ENCODE data around the gene PROKR2. TPM values are rescaled to one million over a fixed set of nuclear protein-coding genes. Genes with fewer than 3 reads are reported as not detected.

Gene PROKR2
- total RNA-seq, 3 donors from 2014 or later = not detected

DNA sequence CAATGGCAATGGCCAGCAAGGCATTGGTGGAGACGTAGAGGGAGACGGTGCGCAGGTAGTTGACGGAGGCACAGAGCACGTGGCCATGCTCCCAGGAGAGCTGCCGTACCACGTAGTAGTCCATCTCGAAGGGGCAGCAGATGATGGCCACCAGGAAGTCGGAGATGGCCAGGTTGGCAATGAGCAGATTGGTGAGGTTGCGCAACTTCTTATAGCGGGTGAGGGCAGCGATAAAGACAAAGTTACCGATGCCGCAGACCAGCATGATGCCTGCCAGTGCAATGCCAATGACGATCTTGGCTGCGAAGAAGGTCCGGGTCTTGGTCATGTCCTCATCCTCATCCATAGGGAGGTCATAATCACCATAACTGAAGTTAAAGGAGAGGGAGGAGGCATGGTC lies 2.8 kb downstream of the PROKR2 start:
- Histone ChIP-seq H3K27ac (no peak overlapping the region), H3K4me1 (no peaks in the 10 kb centered on the region), H3K36me3 (no peaks in the 10 kb centered on the region), H3K9me3 (peaks cover 1 to 14% of the 10 kb centered on the region in 2 donors), H3K27me3 (peaks cover 0 to 45% of the 10 kb centered on the region in 2 donors), H3K4me3 (no peak overlapping the region)
- no peak for DNase-seq (ENCODE audit: low spot score in 2 of 2)
- TF ChIP-seq, protein P1, sequence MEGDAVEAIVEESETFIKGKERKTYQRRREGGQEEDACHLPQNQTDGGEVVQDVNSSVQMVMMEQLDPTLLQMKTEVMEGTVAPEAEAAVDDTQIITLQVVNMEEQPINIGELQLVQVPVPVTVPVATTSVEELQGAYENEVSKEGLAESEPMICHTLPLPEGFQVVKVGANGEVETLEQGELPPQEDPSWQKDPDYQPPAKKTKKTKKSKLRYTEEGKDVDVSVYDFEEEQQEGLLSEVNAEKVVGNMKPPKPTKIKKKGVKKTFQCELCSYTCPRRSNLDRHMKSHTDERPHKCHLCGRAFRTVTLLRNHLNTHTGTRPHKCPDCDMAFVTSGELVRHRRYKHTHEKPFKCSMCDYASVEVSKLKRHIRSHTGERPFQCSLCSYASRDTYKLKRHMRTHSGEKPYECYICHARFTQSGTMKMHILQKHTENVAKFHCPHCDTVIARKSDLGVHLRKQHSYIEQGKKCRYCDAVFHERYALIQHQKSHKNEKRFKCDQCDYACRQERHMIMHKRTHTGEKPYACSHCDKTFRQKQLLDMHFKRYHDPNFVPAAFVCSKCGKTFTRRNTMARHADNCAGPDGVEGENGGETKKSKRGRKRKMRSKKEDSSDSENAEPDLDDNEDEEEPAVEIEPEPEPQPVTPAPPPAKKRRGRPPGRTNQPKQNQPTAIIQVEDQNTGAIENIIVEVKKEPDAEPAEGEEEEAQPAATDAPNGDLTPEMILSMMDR (IDR thresholded peaks at IDR 0.05) = no peak
- TF ChIP-seq POLR2A (IDR thresholded peaks at IDR 0.05) (no peak), POLR2AphosphoS5 (IDR thresholded peaks at IDR 0.05) (no peak)
- intact Hi-C loops (cut with DNase I; ENCODE audit: low total_unique reads) = no loop called here

DNA sequence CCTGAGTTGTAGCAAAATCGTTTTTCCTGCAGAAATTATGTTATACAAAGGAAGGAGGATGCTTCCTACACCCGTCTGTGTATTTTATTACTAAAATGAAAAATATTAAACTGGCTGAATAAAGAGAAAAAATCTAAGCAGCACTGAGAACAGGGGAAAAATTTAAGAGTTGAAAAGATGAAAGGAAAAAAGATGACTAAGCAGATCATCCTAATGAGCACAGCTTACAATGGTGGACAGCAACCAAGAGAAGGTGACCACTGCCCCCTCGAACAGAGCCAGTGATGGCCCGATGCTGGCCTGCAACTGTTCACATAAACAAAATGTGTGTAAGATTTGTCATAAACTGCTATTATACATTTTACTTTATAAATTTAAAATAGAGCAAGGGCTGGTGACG lies 4.2 kb downstream of the PROKR2 start:
- no peak overlapping the region for H3K27ac ChIP-seq
- H3K9me3 ChIP-seq = peaks cover 10 to 28% of the 10 kb centered on the region in 2 donors
- H3K27me3 ChIP-seq = peaks cover 0 to 36% of the 10 kb centered on the region in 2 donors
- intact Hi-C loops (cut with DNase I; ENCODE audit: low total_unique reads) = no loop called here
- H3K36me3 ChIP-seq = no peaks in the 10 kb centered on the region
- DNase-seq (ENCODE audit: low spot score in 2 of 2) = no peak
- TF ChIP-seq, protein P1 (IDR thresholded peaks at IDR 0.05) = no peak
- no peak for TF ChIP-seq POLR2AphosphoS5 (IDR thresholded peaks at IDR 0.05)
- no peak for TF ChIP-seq POLR2A (IDR thresholded peaks at IDR 0.05)
- no peaks in the 10 kb centered on the region for H3K4me1 ChIP-seq
- H3K4me3 ChIP-seq = no peak overlapping the region

DNA sequence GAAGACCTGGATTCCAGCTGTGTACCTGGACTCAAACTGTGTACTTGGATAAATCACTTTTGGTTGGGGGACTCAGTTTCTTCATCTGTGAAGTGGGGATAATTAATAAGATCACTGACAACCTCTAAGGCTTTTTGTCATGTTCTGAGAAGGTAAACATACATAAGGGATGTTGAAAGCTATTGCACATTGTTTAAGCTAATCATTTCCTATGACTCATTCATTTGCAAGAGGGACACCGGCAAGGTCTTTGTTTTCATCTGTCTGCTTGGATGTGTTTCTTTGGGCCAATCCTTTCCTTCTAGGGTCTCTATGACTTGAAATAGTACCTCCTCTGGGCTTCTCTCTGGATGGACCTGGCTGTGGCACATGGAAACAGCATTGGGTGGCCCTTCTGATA lies 6.8 kb downstream of the PROKR2 start:
- DNase-seq (ENCODE audit: low spot score in 2 of 2) = no peak
- Histone ChIP-seq H3K36me3 (no peaks in the 10 kb centered on the region), H3K27me3 (peaks cover 0 to 10% of the 10 kb centered on the region in 2 donors), H3K4me3 (no peak overlapping the region), H3K4me1 (no peaks in the 10 kb centered on the region), H3K27ac (no peak overlapping the region), H3K9me3 (peaks cover 10 to 47% of the 10 kb centered on the region in 2 donors)
- TF ChIP-seq POLR2AphosphoS5 (IDR thresholded peaks at IDR 0.05) (no peak), POLR2A (IDR thresholded peaks at IDR 0.05) (no peak)
- TF ChIP-seq, protein P1 (IDR thresholded peaks at IDR 0.05) = no peak
- intact Hi-C loops (cut with DNase I; ENCODE audit: low total_unique reads) = no loop called here

DNA sequence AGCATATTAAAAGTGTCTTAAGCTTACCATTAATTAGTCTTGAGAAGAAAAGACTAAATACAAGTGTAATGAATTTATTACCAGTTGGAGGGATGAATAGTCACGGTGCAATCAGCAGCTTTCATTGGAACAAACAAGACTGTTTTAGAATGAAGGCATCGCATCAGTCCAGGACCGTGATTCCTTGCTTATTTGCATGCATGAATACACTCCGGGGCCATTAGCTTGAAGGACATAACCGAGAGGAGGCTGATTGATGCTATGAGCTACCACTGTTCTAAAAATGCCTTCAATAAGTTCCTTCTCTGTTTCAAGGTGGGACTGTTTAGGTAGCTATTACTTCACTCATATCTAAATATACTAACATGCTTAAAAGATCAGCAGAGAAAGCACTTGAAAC lies 17.9 kb downstream of the PROKR2 start:
- no peaks in the 10 kb centered on the region for H3K36me3 ChIP-seq
- H3K27ac ChIP-seq = no peak overlapping the region
- no peak for DNase-seq (ENCODE audit: low spot score in 2 of 2)
- H3K4me1 ChIP-seq = no peaks in the 10 kb centered on the region
- H3K9me3 ChIP-seq = no peaks in the 10 kb centered on the region
- no peak overlapping the region for H3K4me3 ChIP-seq
- peaks cover 0 to 15% of the 10 kb centered on the region in 2 donors for H3K27me3 ChIP-seq
- TF ChIP-seq POLR2AphosphoS5 (IDR thresholded peaks at IDR 0.05) = no peak
- TF ChIP-seq POLR2A (IDR thresholded peaks at IDR 0.05) = no peak
- TF ChIP-seq, protein P1 (IDR thresholded peaks at IDR 0.05) = no peak
- intact Hi-C loops (cut with DNase I; ENCODE audit: low total_unique reads) = no loop called here

DNA sequence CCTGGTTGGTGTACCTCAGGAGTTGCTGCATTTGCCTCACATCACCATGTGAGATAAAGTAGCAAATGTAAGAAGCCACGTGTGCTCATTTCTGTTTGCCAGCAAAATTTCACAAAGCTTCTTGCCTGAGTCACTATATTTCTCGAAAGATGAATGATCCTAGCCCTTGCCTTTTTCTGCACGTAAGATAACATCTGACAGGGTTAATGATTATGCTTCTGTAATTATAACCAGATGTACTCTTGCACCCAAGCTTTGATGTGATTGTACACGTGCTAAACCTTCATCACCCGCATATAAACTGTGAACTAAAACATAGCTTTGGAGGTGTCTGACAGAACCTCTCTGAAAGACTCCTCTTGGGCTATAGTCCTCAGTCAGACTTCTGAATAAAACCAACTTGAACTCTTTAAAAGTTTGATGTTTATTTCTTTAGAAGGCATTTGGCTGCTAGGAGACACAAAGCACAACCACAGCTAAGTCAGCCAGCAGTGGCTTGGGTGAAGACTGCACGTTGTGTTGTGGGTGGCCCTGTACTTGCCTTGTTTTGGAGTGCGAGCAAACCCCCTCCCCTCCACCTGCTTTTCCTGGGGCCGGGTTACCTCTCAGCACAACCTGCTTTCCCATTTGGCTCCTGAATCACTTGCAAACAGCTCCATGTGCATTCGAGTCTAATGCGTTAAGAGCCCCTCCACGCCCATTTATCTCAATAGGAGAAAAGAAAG lies 19.3 kb downstream of the PROKR2 start:
- TF ChIP-seq POLR2AphosphoS5 (IDR thresholded peaks at IDR 0.05) (no peak), POLR2A (IDR thresholded peaks at IDR 0.05) (no peak)
- TF ChIP-seq, protein P1 (IDR thresholded peaks at IDR 0.05) = no peak
- Histone ChIP-seq H3K4me1 (no peaks in the 10 kb centered on the region), H3K4me3 (no peak overlapping the region), H3K36me3 (no peaks in the 10 kb centered on the region), H3K27me3 (peaks cover 0 to 15% of the 10 kb centered on the region in 2 donors), H3K9me3 (no peaks in the 10 kb centered on the region), H3K27ac (no peak overlapping the region)
- intact Hi-C loops (cut with DNase I; ENCODE audit: low total_unique reads) = no loop called here
- DNase-seq (ENCODE audit: low spot score in 2 of 2) = no peak

Data from breast epithelium (tissue), 4 donors.